ENCODE measurements around the gene MAPKAP1. TPM values are rescaled to one million over a fixed set of nuclear protein-coding genes. Genes with fewer than 3 reads are reported as not detected.

Gene MAPKAP1
- total RNA-seq, 2 donors from 2014 or later: 83.7 to 115 TPM

DNA sequence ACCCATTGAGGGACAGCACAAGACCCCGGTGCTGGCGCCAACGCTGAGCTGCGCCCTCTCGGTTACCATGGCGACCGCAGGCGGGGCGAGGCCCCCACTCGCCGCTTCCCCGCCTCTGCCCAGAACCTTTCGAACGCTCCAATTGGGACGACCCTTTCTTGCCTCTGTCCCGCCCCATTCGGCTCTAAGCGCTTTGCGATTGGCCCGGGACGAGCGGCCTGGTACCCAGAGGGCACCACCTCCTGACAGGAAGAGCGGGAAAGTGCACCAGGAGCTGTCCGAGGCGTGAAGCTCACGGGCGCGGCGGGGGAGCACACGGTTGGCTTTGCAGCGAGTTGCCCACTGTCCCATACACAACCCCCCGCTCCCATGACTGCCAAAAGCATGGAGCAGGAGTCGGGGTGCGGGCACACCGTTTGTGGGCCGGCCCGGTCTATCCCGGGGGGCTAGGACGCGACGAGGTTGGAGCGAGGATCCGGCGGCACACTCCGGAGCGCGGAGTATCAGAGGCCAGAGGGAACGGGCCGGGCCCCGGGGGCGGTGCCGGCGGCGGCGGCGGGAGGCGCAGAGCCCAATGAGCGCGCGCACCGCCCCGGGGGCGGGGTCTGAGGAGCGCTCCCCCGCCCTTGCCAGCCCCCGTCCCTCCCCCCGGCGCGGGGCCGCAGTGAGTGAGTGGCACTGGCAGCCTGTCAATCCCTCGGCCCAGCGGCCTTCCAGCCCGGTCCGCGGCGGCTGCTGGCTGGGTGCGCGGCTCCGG lies 39.2 kb upstream of the MAPKAP1 start:
- DNase-seq (ENCODE audit: low spot score) (peak; percentile 97), ATAC-seq (peak; percentile 93 to 94)
- Mint-ChIP-seq H3K27ac (peak overlapping the region; percentile 91 to 93), H3K4me1 (ENCODE audit: low read depth in 2 of 2) (peaks cover 26 to 28% of the 10 kb centered on the region in 2 donors), H3K27me3 (peaks cover 3 to 6% of the 10 kb centered on the region in 2 donors), H3K9me3 (no peaks in the 10 kb centered on the region), H3K36me3 (no peaks in the 10 kb centered on the region), H3K4me3 (peak overlapping the region; percentile 90)

DNA sequence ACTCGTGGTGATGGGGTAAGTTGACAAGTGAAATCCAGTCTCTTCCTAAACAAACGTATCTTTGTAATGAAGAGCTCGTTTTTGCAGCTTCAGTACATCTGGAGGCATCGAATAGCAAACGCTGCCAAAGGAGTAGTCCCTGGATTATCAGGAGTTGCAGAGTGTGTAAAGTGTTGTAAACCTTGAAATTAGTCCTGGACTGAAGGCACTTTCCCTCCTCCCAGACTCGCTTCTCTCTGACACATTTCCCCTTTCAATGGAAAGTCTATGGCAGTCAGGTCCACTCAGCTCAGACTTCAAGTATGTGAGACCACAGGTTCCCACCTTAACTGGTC lies 38.6 kb upstream of the MAPKAP1 start:
- Mint-ChIP-seq H3K4me1 (ENCODE audit: low read depth in 2 of 2) (peaks cover 23 to 25% of the 10 kb centered on the region in 2 donors), H3K27ac (peak overlapping the region; percentile 91 to 93), H3K9me3 (no peaks in the 10 kb centered on the region), H3K27me3 (peaks cover 3 to 6% of the 10 kb centered on the region in 2 donors), H3K4me3 (peak overlapping the region; percentile 90), H3K36me3 (no peaks in the 10 kb centered on the region)
- ATAC-seq (no peak), DNase-seq (ENCODE audit: low spot score) (no peak)

GRCh38 chr9:125745018-125745417 lies 38.0 kb upstream of the MAPKAP1 start:
- DNase-seq (ENCODE audit: low spot score) (no peak), ATAC-seq (no peak)
- no peaks in the 10 kb centered on the region for H3K36me3 Mint-ChIP-seq
- peaks cover 3 to 6% of the 10 kb centered on the region in 2 donors for H3K27me3 Mint-ChIP-seq
- H3K4me3 Mint-ChIP-seq: peak overlapping the region; percentile 90
- no peaks in the 10 kb centered on the region for H3K9me3 Mint-ChIP-seq
- H3K4me1 Mint-ChIP-seq (ENCODE audit: low read depth in 2 of 2): peaks cover 20 to 22% of the 10 kb centered on the region in 2 donors
- H3K27ac Mint-ChIP-seq: no peak overlapping the region

DNA sequence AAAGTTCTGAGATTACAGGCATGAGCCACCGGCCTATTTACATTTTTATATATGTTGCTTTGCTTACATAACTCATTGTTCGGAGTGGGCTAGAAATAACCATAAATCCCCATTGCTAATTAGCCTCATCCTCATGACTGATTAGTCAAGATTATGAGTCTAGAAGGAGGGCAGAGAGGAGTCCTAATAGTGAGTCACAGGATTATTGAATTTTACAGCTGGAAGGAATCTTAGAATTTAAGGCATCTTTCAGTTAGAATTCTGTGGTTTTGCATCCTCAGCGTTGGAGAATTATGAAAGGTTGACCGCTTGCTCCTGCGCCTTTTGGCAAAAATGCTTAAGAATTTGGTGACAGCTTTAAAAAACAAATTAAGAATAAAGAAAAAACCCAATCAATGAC lies 37.6 kb upstream of the MAPKAP1 start:
- DNase-seq (ENCODE audit: low spot score): no peak
- Mint-ChIP-seq H3K4me1 (ENCODE audit: low read depth in 2 of 2) (peaks cover 18 to 22% of the 10 kb centered on the region in 2 donors), H3K4me3 (peak overlapping the region; percentile 90), H3K36me3 (no peaks in the 10 kb centered on the region), H3K27me3 (peaks cover 3 to 6% of the 10 kb centered on the region in 2 donors), H3K27ac (no peak overlapping the region), H3K9me3 (no peaks in the 10 kb centered on the region)
- no peak for ATAC-seq

- H3K9me3 Mint-ChIP-seq: no peaks in the 10 kb centered on the region
- no peaks in the 10 kb centered on the region for H3K36me3 Mint-ChIP-seq
- no peak for ATAC-seq
- no peak overlapping the region for H3K27ac Mint-ChIP-seq
- no peak overlapping the region for H3K4me3 Mint-ChIP-seq
- no peak for DNase-seq (ENCODE audit: low spot score)
- H3K27me3 Mint-ChIP-seq: peaks cover 3 to 6% of the 10 kb centered on the region in 2 donors
- H3K4me1 Mint-ChIP-seq (ENCODE audit: low read depth in 2 of 2): peaks cover 11 to 17% of the 10 kb centered on the region in 2 donors
Observed at GRCh38 chr9:125743682-125744428, 36.8 kb upstream of the MAPKAP1 start.

GRCh38 chr9:125742657-125743056 lies 35.6 kb upstream of the MAPKAP1 start:
- no peaks in the 10 kb centered on the region for H3K9me3 Mint-ChIP-seq
- ATAC-seq: no peak
- no peak overlapping the region for H3K4me3 Mint-ChIP-seq
- peaks cover 5 to 10% of the 10 kb centered on the region in 2 donors for H3K4me1 Mint-ChIP-seq (ENCODE audit: low read depth in 2 of 2)
- H3K27ac Mint-ChIP-seq: no peak overlapping the region
- H3K36me3 Mint-ChIP-seq: no peaks in the 10 kb centered on the region
- no peak for DNase-seq (ENCODE audit: low spot score)
- peaks cover 3 to 12% of the 10 kb centered on the region in 2 donors for H3K27me3 Mint-ChIP-seq

- H3K27me3 Mint-ChIP-seq: peaks cover 6 to 26% of the 10 kb centered on the region in 2 donors
- H3K4me3 Mint-ChIP-seq: no peak overlapping the region
- no peaks in the 10 kb centered on the region for H3K4me1 Mint-ChIP-seq (ENCODE audit: low read depth in 2 of 2)
- no peaks in the 10 kb centered on the region for H3K36me3 Mint-ChIP-seq
- DNase-seq (ENCODE audit: low spot score) (no peak), ATAC-seq (no peak)
- no peak overlapping the region for H3K27ac Mint-ChIP-seq
- H3K9me3 Mint-ChIP-seq: no peaks in the 10 kb centered on the region
Observed at GRCh38 chr9:125739436-125739835, 32.4 kb upstream of the MAPKAP1 start.

- no peaks in the 10 kb centered on the region for H3K9me3 Mint-ChIP-seq
- H3K36me3 Mint-ChIP-seq: no peaks in the 10 kb centered on the region
- ATAC-seq (no peak), DNase-seq (ENCODE audit: low spot score) (no peak)
- no peaks in the 10 kb centered on the region for H3K4me1 Mint-ChIP-seq (ENCODE audit: low read depth in 2 of 2)
- H3K27me3 Mint-ChIP-seq: peaks cover 15% of the 10 kb centered on the region in 2 donors
- H3K27ac Mint-ChIP-seq: no peak overlapping the region
- no peak overlapping the region for H3K4me3 Mint-ChIP-seq
Observed at GRCh38 chr9:125732562-125732961, 25.6 kb upstream of the MAPKAP1 start.

GRCh38 chr9:125730168-125730567 lies 23.2 kb upstream of the MAPKAP1 start:
- ATAC-seq: no peak
- Mint-ChIP-seq H3K27me3 (peaks cover 6 to 14% of the 10 kb centered on the region in 2 donors), H3K36me3 (no peaks in the 10 kb centered on the region), H3K9me3 (no peaks in the 10 kb centered on the region), H3K4me1 (ENCODE audit: low read depth in 2 of 2) (no peaks in the 10 kb centered on the region), H3K4me3 (no peak overlapping the region), H3K27ac (no peak overlapping the region)
- no peak for DNase-seq (ENCODE audit: low spot score)

- Mint-ChIP-seq H3K27ac (no peak overlapping the region), H3K4me1 (ENCODE audit: low read depth in 2 of 2) (no peaks in the 10 kb centered on the region), H3K27me3 (peaks cover 5% of the 10 kb centered on the region in 2 donors), H3K9me3 (no peaks in the 10 kb centered on the region), H3K4me3 (no peak overlapping the region), H3K36me3 (no peaks in the 10 kb centered on the region)
- ATAC-seq (no peak), DNase-seq (ENCODE audit: low spot score) (no peak)
Observed at GRCh38 chr9:125726456-125727132, 19.6 kb upstream of the MAPKAP1 start.

- Mint-ChIP-seq H3K4me1 (ENCODE audit: low read depth in 2 of 2) (peaks cover 34 to 46% of the 10 kb centered on the region in 2 donors), H3K4me3 (peak overlapping the region; percentile 84), H3K9me3 (no peaks in the 10 kb centered on the region), H3K27me3 (peaks cover 0 to 7% of the 10 kb centered on the region in 2 donors), H3K27ac (peak overlapping the region; percentile 77 to 90), H3K36me3 (no peaks in the 10 kb centered on the region)
- DNase-seq (ENCODE audit: low spot score) (no peak), ATAC-seq (peak in 1 of 2 donors; percentile 0)
Observed at GRCh38 chr9:125707472-125707804, 430 bp upstream of the MAPKAP1 start.

- Mint-ChIP-seq H3K36me3 (no peaks in the 10 kb centered on the region), H3K4me1 (ENCODE audit: low read depth in 2 of 2) (peaks cover 40 to 54% of the 10 kb centered on the region in 2 donors), H3K27ac (peak overlapping the region; percentile 77 to 90), H3K9me3 (no peaks in the 10 kb centered on the region), H3K27me3 (peaks cover 0 to 7% of the 10 kb centered on the region in 2 donors), H3K4me3 (peak overlapping the region; percentile 84)
- ATAC-seq: no peak
- DNase-seq (ENCODE audit: low spot score): no peak
Observed at GRCh38 chr9:125705893-125706292, 1.1 kb downstream of the MAPKAP1 start.

GRCh38 chr9:125703662-125704061 lies 3.3 kb downstream of the MAPKAP1 start:
- Mint-ChIP-seq H3K4me1 (ENCODE audit: low read depth in 2 of 2) (peaks cover 52 to 55% of the 10 kb centered on the region in 2 donors), H3K27ac (peak overlapping the region; percentile 43 to 90), H3K4me3 (peak overlapping the region; percentile 16)

GRCh38 chr9:125701351-125701750 lies 5.7 kb downstream of the MAPKAP1 start:
- Mint-ChIP-seq H3K36me3 (no peaks in the 10 kb centered on the region), H3K27me3 (no peaks in the 10 kb centered on the region), H3K27ac (peak overlapping the region; percentile 69 to 87), H3K4me3 (peak overlapping the region; percentile 65), H3K4me1 (ENCODE audit: low read depth in 2 of 2) (peaks cover 51 to 52% of the 10 kb centered on the region in 2 donors), H3K9me3 (no peaks in the 10 kb centered on the region)
- ATAC-seq (peak; percentile 86 to 89), DNase-seq (ENCODE audit: low spot score) (no peak)

More at GRCh38 chr9:125703662-125704061, 3.3 kb downstream of the MAPKAP1 start:
- H3K36me3 Mint-ChIP-seq: no peaks in the 10 kb centered on the region
- ATAC-seq: no peak
- no peaks in the 10 kb centered on the region for H3K9me3 Mint-ChIP-seq
- no peaks in the 10 kb centered on the region for H3K27me3 Mint-ChIP-seq
- no peak for DNase-seq (ENCODE audit: low spot score)
